GM18520 (cell line): ENCODE data around the gene GSK3A.

ENCODE experiments used
- ATAC-seq: cut with Tn5 transposase; IDR thresholded peaks from one replicate; pipeline ENCODE4 v1.9.1; 2021; ENCODE audit not compliant: unreplicated experiment

Gene GSK3A

DNA sequence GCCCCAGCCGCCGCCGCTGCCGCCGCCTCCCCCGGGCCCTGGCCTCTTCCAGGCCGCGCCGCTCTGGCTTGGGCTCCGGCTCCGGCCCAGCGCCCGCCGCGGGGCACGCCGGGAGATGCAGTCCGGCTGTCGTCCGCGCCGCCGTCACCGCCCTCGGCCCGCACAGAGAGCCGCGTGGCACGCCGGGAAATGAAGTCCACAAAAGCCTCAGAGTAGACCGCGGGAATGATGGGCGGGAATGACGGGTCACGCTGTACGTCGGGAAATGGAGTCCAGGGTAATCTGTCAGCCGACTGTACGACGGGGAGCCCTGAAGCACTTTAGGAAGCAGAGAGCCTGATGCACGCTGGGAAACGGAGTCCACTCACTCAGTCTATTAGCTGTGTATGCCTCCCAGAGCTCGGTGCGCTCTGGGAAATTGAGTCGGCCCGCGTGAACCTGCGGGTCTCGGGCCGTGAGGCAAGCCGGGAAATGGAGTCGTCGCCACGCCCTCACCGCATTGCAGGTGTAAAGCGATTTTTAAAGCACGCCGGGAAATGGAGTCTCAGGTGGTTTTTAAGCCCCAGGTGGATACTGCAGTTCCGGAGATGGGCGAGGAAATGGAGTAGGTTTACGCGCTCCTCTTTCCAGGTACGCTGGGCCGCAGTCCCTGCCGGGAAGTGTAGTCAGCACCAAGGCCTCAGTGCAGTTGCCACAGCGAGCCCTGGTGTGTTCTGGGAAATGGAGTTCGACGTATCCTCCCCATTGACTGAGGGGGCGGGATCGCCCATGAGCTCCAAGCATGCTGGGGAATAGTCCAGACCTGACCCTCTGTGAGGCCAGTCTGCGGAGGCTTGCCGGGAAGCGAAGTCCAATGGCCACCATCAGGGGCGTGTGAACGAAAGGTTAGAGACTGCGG is at the start of gene GSK3A:
GSK3A (minus strand) TSS at position 91 of the 898 bp plus-strand sequence. CDS start 137 bp downstream, outside the sequence.
- peak; percentile 52 for ATAC-seq

GRCh38 chr19:42291435-42291810 is 49.0 kb upstream of the GSK3A start:
- no peak for ATAC-seq

DNA sequence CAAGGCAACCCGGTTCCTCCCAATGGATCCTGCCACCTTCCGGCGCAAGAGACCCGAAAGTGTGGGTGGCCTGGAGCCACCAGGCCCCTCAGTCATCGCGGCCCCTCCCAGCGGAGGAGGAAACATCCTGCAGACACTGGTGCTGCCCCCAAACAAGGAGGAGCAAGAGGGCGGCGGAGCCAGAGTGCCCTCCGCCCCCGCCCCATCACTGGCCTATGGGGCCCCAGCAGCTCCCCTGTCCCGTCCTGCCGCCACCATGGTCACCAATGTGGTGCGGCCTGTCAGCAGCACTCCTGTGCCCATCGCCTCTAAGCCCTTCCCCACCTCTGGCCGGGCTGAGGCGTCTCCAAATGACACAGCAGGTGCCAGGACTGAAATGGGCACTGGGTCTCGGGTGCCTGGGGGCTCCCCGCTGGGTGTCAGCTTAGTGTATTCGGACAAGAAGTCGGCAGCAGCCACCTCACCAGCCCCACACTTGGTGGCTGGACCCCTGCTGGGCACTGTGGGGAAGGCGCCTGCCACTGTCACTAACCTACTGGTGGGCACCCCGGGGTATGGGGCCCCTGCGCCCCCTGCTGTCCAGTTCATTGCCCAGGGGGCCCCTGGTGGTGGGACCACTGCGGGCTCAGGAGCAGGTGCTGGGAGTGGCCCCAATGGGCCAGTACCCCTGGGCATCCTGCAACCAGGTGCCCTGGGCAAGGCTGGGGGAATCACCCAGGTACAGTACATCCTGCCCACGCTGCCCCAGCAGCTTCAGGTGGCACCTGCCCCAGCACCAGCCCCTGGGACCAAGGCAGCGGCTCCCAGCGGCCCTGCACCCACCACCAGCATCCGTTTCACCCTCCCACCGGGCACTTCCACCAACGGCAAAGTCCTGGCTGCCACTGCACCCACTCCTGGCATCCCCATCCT is 48.4 kb upstream of the GSK3A start:
- ATAC-seq: no peak

DNA sequence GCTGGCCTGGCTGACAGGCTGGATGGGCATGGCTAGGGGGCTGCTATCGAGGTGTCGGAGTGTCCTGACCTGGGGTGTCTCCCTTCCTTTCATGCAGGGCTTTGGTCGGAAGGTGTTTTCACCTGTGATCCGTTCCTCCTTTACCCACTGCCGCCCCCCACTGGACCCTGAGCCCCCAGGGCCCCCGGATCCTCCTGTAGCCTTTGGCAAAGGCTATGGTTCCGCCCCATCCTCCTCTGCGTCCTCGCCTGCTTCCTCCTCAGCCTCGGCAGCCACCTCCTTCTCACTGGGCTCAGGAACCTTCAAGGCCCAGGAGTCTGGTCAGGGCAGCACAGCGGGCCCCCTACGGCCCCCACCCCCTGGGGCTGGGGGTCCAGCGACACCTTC is 47.7 kb upstream of the GSK3A start:
- no peak for ATAC-seq

DNA sequence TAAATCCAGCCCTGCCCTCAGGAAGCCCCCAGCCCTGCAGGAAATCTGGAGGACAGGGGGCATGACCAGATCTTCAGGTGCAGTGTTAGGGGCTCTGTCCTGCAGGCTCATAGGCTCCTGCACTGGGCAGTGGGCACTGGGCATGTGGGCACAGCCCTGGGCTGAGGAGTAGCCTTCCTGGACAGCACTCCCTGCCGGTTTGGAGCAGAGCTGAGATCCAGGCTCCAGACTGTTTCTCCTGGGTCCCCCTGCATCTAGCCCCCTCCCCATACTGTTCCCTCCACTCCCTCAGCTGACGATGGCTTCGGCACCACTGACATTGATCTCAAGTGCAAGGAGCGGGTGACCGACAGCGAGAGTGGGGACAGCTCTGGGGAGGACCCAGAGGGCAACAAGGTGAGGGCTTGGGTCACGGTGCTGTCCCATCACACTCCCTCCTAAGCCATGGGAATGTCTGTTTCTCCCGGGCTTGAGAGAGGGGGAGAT is 47.2 kb upstream of the GSK3A start:
- ATAC-seq: no peak

DNA sequence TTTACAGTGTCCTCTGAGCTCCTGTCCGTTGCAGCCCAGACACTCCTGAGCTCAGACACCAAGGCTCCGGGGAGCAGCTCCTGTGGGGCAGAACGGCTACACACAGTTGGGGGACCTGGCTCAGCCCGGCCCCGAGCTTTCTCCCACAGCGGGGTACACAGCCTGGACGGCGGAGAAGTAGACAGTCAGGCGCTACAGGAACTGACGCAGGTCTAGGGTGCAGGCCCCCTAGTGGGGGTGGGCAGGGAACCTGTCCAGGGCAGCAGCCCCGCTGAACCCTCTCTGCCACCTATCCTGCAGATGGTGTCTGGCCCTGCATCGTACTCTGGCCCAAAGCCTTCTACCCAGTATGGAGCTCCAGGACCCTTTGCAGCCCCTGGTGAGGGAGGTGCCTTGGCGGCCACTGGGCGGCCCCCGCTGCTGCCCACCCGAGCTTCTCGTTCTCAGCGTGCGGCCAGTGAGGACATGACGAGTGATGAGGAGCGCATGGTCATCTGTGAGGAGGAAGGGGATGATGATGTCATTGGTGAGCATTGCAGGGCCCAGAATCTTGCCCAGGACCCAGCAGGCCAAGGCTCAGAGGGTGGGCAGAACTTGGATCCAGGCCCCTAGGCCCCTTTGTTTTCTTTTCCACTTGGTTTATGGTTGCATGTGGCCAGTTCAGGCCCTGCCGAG is 46.6 kb upstream of the GSK3A start:
- no peak for ATAC-seq

- no peak for ATAC-seq
Observed at GRCh38 chr19:42288387-42288786, 46.0 kb upstream of the GSK3A start.

DNA sequence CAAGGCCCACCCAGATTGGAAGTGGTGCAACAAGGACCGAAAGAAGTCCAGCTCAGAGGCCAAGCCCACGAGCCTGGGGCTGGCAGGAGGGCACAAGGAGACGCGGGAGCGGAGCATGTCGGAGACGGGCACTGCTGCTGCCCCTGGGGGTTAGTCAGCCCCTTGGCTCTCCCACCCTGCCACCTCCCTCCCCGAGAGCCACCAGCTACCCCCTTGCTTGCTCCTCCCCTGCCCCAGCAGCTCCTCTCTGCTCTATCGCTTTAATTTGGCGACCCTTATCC is 45.4 kb upstream of the GSK3A start:
- ATAC-seq: no peak

GRCh38 chr19:42287017-42287826 is 44.8 kb upstream of the GSK3A start:
- ATAC-seq: no peak

DNA sequence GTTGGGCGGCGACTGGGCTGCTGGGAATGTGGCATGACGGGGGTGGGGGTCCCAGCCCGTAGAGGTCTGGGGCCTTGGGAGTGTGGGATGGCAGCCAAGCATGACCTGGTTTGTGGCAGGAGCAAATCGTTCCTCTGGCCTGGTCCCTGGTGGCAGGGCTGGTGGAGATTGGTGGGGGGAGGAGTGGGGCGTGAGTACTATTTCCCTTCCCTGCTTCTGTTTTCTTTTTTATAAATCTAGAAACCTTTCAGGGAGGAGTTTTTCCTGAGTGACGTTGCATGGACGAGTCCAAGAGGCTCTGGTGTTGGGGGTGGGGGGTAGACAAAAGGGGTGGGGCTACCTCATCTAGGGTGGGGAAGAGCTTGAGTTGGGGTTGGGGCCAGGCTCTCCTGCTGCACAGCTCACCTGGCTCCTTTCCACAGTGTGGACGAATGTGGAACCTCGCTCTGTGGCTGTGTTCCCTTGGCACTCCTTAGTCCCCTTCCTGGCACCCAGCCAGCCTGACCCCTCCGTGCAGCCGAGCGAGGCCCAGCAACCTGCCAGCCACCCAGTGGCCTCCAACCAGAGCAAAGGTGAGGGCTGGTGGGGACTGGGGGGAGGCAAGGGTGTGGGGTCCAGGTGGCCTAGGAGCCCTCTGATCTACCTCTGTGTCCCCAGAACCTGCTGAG is 44.1 kb upstream of the GSK3A start:
- ATAC-seq: no peak

DNA sequence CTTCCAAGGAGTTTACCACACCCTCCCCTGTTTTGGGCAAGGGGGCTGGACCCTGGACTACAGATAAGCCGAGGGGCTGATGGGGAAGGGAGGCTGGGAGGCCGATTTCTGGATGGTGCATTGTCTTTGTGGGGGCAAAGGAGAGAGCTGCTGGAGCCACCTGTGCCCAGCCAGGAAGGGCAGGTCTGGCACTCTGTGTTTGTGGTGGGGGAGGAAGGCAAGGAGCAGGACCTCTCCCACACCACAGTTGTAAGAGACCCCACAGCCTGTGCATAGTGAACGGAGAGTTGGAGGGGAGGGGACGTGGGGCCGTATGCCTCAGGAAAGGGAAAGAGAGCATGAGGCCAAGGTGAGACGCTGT is 43.6 kb upstream of the GSK3A start:
- ATAC-seq: no peak

- no peak for ATAC-seq
Observed at GRCh38 chr19:42285541-42285941, 43.1 kb upstream of the GSK3A start.

DNA sequence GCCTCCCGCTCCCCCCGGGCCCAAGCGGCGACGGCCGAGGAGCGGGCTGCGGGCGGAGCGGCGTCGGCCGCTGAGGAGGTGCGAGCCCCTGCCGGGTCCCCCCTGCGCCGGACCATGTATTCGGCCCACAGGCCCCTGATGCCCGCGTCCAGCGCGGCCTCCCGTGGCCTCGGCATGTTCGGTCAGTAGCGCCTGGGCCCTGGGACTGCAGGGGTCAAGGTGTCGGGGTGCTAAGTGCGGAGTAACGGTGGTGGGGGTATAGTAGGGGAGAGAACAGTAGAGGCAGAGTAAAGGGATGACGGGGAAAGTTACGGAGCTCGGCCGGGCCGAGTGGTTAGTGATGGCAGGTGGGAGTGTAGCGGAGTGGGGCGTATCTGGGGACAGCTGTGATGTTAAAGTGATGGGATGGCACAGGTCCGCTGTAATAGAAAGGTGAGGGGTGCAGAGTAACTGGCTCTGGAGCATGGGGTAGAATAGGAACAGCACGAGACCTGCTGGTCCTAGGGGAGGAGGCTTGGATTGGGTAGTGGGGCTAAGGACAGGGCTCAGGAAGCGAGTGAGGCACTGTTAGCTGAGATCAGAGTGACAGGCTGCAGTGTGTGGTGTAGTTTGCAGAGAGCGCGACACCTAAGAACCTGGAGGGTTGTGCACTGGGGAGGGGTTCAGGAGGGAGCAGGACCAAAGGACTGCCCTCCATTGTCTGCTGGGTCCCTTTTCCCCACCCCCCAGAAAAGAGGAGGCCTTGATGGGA is 42.4 kb upstream of the GSK3A start:
- no peak for ATAC-seq

GRCh38 chr19:42284066-42284501 is 41.7 kb upstream of the GSK3A start:
- peak; percentile 22 for ATAC-seq

GRCh38 chr19:42283188-42284065 is 41.0 kb upstream of the GSK3A start:
- ATAC-seq: peak; percentile 30

DNA sequence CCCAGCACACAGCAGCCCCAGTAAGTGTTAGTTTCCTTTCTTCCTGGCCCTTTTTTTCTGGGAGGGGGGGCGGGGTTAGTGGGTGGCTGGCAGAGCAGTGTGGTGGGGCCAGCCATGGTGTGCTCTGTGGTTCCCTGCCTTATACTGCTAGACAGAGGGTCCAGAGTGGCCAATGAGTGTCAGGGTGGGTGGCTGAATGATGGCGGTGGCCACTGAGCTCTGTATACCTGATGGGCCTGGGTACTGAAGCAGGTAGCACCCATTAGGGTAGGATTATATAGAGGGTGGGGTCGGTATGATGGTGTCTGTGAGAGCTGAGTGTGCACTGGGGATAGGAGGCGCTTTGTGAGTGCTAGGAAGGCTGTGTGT is 40.4 kb upstream of the GSK3A start:
- ATAC-seq: no peak

DNA sequence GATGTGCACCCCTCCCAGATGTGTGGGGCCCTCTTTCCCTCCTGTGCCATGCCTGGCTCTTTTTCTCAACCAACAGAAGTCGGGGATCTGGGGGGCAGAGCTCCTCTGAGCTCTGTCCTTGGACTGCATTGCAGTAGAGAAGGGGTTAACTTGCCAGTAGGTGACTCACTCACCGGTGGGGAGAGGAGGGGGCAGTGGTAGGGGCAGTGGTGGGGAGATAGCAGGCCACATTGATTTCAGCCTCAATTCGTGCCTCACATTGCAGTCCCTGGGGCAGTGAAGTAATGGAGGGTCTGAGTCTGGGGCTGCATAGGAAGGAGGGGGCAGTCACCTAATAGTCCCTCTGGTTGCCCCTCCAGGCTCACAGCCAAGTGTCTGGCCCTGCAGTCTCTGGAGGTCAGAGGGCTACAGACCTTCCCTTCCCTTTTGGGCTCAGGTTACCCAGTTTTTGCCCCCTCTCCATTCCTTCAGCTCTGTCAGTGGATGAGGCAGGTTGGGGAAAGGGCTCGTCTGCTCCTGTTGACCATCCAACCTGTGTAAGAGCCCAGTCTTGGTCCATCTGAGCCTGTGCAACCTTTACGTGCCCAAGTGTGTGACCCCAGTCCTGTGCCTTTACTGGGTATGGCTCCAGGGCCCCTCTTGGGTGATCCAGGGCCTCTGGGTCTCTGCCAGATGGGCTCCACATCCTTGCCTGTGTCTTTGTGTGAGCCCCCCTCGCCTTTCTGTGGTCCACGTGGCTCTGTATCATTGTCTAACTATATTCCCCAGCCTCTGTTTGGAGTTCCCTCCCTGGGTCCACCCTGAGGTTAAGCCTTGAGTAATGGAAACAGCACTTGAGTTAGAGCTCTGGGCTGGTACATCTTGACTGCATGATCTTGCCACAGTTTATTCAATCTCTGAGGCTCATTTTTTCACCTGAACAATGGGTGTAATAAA is 39.7 kb upstream of the GSK3A start:
- no peak for ATAC-seq
